ENCODE measurements around the gene CCDC33.

- TF ChIP-seq EZH2phosphoT487 (IDR thresholded peaks at IDR 0.05; ENCODE audit: low read depth) (no peak), CTCF (IDR thresholded peaks at IDR 0.05; ENCODE audit: low read depth, low read length) (no peak)
Measured at GRCh38 chr15:74200412-74200815, 35.7 kb upstream of the CCDC33 start.

Data from OCI-LY3 (cell line).